Measurements from ENCODE around the gene KCNIP1.

DNA sequence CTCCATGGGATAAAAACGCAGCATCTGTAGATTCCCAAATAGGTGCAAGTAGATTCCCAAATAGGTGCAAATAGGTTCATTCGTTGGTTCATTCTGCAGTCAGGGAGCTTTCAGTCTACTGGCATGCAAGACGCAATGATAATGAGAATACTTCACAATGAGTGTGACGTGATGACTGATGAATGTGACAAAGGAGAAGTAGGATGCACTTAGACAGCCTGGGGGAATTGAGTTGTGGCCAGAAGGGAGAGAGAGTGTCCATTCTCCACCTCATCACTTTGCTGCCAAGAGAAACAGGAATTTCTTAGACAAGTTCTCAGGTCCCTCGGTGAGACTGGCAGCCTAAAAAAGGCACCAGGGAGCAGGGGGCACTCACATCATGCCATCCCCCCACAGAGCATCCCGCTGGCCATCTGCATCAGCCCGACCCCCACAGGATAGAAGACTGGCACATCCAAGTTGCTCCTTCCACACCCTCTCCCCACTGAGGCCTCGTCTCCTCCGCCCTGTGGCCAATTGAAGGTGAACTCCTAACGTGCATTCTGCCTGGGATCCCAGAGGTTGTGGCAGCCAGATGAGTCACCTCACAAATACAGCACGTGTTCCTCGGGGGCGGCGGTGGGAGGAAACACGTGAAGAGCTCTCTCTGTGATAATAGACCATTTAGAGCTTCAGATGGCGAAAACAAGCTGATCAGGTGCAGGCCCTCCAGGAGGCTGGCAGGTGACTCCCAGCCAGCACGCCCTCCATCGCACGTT is 19.9 kb upstream of the KCNIP1 start:
- TF ChIP-seq, protein P1, sequence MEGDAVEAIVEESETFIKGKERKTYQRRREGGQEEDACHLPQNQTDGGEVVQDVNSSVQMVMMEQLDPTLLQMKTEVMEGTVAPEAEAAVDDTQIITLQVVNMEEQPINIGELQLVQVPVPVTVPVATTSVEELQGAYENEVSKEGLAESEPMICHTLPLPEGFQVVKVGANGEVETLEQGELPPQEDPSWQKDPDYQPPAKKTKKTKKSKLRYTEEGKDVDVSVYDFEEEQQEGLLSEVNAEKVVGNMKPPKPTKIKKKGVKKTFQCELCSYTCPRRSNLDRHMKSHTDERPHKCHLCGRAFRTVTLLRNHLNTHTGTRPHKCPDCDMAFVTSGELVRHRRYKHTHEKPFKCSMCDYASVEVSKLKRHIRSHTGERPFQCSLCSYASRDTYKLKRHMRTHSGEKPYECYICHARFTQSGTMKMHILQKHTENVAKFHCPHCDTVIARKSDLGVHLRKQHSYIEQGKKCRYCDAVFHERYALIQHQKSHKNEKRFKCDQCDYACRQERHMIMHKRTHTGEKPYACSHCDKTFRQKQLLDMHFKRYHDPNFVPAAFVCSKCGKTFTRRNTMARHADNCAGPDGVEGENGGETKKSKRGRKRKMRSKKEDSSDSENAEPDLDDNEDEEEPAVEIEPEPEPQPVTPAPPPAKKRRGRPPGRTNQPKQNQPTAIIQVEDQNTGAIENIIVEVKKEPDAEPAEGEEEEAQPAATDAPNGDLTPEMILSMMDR (IDR thresholded peaks at IDR 0.05) = no peak
- TF ChIP-seq, protein P2, sequence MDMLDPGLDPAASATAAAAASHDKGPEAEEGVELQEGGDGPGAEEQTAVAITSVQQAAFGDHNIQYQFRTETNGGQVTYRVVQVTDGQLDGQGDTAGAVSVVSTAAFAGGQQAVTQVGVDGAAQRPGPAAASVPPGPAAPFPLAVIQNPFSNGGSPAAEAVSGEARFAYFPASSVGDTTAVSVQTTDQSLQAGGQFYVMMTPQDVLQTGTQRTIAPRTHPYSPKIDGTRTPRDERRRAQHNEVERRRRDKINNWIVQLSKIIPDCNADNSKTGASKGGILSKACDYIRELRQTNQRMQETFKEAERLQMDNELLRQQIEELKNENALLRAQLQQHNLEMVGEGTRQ (IDR thresholded peaks at IDR 0.05) = peak; percentile 59; the same call in 1 of the 2 replicates
- TF ChIP-seq POLR2AphosphoS2 (conservative IDR thresholded peaks at IDR 0.05; ENCODE audit: low read length) (no peak), POLR2A (IDR thresholded peaks at IDR 0.05; ENCODE audit: low read length) (no peak)
